Measurements from ENCODE around the gene CKLF. TPM values are rescaled to one million over a fixed set of nuclear protein-coding genes. Genes with fewer than 3 reads are reported as not detected.

The CKLF gene
- total and polyA plus RNA-seq, 7 experiments from 2014 or later: 24.1 to 160 (median 45.9) TPM

Other genes starting within 250 kb of the CKLF start
- not detected for gene CDH5, start 185.9 kb upstream of the CKLF start, total RNA-seq
- not detected for gene CDH5, start 185.9 kb upstream of the CKLF start, polyA plus RNA-seq
- not detected for gene BEAN1, start 125.3 kb upstream of the CKLF start, total RNA-seq
- not detected for gene BEAN1, start 125.3 kb upstream of the CKLF start, polyA plus RNA-seq
- gene TK2, start 2.5 kb upstream of the CKLF start, total RNA-seq: 10 to 100 TPM in 2 of 5 experiments, 1 to 10 TPM in 3; 6.2 to 19.8 (median 7.9) TPM
- 1 to 10 TPM; 3.5 to 4.1 TPM for gene TK2, start 2.5 kb upstream of the CKLF start, polyA plus RNA-seq
- gene CMTM1, start 13.9 kb downstream of the CKLF start, total RNA-seq: 10 to 100 TPM in 1 of 5 experiments, 1 to 10 TPM in 4; 1.3 to 23.3 (median 5.2) TPM
- under 1 TPM; 0.36 to 0.41 TPM for gene CMTM1, start 13.9 kb downstream of the CKLF start, polyA plus RNA-seq
- 1 to 10 TPM in 1 of 5 experiments, under 1 TPM in 2, not detected in 2; 0.58 to 1.8 (median 0.81) TPM for gene CMTM2, start 26.9 kb downstream of the CKLF start, total RNA-seq
- gene CMTM2, start 26.9 kb downstream of the CKLF start, polyA plus RNA-seq: not detected
- 100 to 1,000 TPM in 1 of 5 experiments, 10 to 100 TPM in 4; 52.0 to 138 (median 61.4) TPM for gene CMTM3, start 52.1 kb downstream of the CKLF start, total RNA-seq
- 10 to 100 TPM; 72.5 to 89.8 TPM for gene CMTM3, start 52.1 kb downstream of the CKLF start, polyA plus RNA-seq
- gene CMTM4, start 144.2 kb downstream of the CKLF start, total RNA-seq: 1 to 10 TPM; 1.5 to 2.5 (median 1.8) TPM
- under 1 TPM; 0.07 to 0.12 TPM for gene CMTM4, start 144.2 kb downstream of the CKLF start, polyA plus RNA-seq
- gene DYNC1LI2, start 199.0 kb downstream of the CKLF start, total RNA-seq: 10 to 100 TPM; 72.3 to 85.7 (median 80.9) TPM
- gene DYNC1LI2, start 199.0 kb downstream of the CKLF start, polyA plus RNA-seq: 10 to 100 TPM; 23.2 to 25.5 TPM
- under 1 TPM in 4 of 5 experiments, not detected in 1; 0.16 to 0.83 (median 0.37) TPM for gene TERB1, start 249.0 kb downstream of the CKLF start, total RNA-seq
- not detected for gene TERB1, start 249.0 kb downstream of the CKLF start, polyA plus RNA-seq

Measured in naive thymus-derived CD4-positive, alpha-beta T cell (primary cell).